Colonic mucosa (tissue), 4 donors: ENCODE results near the gene ARFGEF3. TPM values are rescaled to one million over a fixed set of nuclear protein-coding genes. Genes with fewer than 3 reads are reported as not detected.
A peak's percentile ranks its signal among the peaks of the same experiment; 100 is the strongest.

Source experiments
- DNase-seq: peaks from one replicate; pipeline ENCODE4 v3.0.0-alpha.2; 2020
- H3K27ac ChIP-seq: fragments of 200-600 bp; one replicate; pipeline ENCODE4 v1.8.0; 2021
- H3K27me3 ChIP-seq: fragments of 200-600 bp; one replicate; pipeline ENCODE4 v1.8.0; 2021
- H3K36me3 ChIP-seq: fragments of 200-600 bp; one replicate; pipeline ENCODE4 v1.8.0; 2021
- H3K4me1 ChIP-seq: fragments of 200-600 bp; one replicate; pipeline ENCODE4 v1.8.0; 2021; ENCODE audit warnings: mild to moderate bottlenecking
- H3K4me3 ChIP-seq: fragments of 200-600 bp; one replicate; pipeline ENCODE4 v1.8.0; 2021
- H3K9ac ChIP-seq, 2 donors: one replicate each; pipeline ENCODE4 v1.7.0; 2013; ENCODE audit warnings: control low read depth in 2 of 2, low read depth in 2 of 2, low read length in 2 of 2
- H3K9me3 ChIP-seq: fragments of 200-600 bp; one replicate; pipeline ENCODE4 v1.8.0; 2021
- intact Hi-C: fragments of 100-400 bp; cut with DNase I; formaldehyde crosslinking; loops from one replicate; pipeline ENCODE4 v1.14.1; 2022
- total RNA-seq, 2 donors: library from RNA; stranded (reverse); fragmentation: NEBNext Ultra II Directional in 1 of 2; extraction: Animal tissue kit (Norgen Biotek cat#: 25700) in 1 of 2; gene quantifications; one replicate each; pipeline ENCODE4 v1.2.1, GENCODE V29; 2021
- TF ChIP-seq, protein P1 (sequence below): fragments of 200-600 bp; IDR thresholded peaks from one replicate; pipeline ENCODE4 v1.8.0; 2022; ENCODE audit warnings: antibody characterized with exemption, mild to moderate bottlenecking
- donor health status: healthy.
- donor health status: DM: no; HTN: no; CAD: no.
- donor health status: DM: no; HTN: no; CAD: no.

The ARFGEF3 gene
- total RNA-seq, 2 donors from 2014 or later: 22.2 to 23.8 TPM

DNA sequence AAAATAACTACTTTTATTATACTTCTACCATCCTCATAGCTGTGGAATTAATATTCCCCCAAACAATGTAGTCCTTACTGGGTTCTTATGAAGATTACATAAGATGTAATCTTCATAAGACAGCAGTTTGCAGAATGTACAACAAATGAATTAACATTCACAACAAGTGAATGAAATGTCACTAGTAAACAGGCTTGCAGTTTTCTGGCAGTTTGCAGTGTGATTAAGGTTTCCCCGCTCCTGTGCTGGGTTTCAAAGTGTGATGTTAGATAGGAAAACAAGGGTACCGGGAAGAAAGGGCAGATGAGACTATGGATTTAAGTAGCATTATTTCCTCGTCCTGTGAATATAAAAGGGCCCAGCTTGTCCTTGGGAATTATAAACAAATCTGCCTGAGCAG, 22.5 kb downstream of the ARFGEF3 start:
- intact Hi-C loops: no loop called here
- Histone ChIP-seq H3K9ac (no peak overlapping the region), H3K4me3 (no peak overlapping the region), H3K27ac (no peak overlapping the region), H3K36me3 (no peaks in the 10 kb centered on the region), H3K4me1 (no peaks in the 10 kb centered on the region), H3K9me3 (no peaks in the 10 kb centered on the region), H3K27me3 (no peaks in the 10 kb centered on the region)
- no peak for DNase-seq
- TF ChIP-seq, protein P1, sequence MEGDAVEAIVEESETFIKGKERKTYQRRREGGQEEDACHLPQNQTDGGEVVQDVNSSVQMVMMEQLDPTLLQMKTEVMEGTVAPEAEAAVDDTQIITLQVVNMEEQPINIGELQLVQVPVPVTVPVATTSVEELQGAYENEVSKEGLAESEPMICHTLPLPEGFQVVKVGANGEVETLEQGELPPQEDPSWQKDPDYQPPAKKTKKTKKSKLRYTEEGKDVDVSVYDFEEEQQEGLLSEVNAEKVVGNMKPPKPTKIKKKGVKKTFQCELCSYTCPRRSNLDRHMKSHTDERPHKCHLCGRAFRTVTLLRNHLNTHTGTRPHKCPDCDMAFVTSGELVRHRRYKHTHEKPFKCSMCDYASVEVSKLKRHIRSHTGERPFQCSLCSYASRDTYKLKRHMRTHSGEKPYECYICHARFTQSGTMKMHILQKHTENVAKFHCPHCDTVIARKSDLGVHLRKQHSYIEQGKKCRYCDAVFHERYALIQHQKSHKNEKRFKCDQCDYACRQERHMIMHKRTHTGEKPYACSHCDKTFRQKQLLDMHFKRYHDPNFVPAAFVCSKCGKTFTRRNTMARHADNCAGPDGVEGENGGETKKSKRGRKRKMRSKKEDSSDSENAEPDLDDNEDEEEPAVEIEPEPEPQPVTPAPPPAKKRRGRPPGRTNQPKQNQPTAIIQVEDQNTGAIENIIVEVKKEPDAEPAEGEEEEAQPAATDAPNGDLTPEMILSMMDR: no peak

DNA sequence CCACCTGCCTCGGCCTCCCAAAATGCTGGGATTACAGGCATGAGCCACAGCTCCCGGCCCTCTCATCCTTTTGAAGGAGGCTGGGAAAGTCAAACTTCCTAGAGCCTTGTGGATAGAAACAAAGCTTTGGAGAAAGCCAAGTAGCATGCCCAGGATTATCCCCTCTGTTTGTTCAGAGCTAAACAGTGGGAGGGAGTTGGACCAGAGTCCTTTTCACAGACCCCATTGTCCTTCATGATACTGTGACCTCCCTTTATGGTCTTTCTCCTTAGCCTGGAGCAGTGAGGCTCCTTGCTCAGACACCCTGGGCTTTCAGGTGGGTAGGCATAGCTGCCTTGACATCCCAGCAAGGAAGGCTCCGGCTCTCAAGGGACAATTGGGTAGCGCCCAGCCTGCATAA, 25.4 kb downstream of the ARFGEF3 start:
- no peak overlapping the region for H3K27ac ChIP-seq
- H3K4me3 ChIP-seq: no peak overlapping the region
- no peaks in the 10 kb centered on the region for H3K9me3 ChIP-seq
- TF ChIP-seq, protein P1: no peak
- H3K36me3 ChIP-seq: no peaks in the 10 kb centered on the region
- no peaks in the 10 kb centered on the region for H3K27me3 ChIP-seq
- no peak for DNase-seq
- intact Hi-C loops: no loop called here
- no peaks in the 10 kb centered on the region for H3K4me1 ChIP-seq
- H3K9ac ChIP-seq: peak overlapping the region in 1 of 2 donors; percentile 43

DNA sequence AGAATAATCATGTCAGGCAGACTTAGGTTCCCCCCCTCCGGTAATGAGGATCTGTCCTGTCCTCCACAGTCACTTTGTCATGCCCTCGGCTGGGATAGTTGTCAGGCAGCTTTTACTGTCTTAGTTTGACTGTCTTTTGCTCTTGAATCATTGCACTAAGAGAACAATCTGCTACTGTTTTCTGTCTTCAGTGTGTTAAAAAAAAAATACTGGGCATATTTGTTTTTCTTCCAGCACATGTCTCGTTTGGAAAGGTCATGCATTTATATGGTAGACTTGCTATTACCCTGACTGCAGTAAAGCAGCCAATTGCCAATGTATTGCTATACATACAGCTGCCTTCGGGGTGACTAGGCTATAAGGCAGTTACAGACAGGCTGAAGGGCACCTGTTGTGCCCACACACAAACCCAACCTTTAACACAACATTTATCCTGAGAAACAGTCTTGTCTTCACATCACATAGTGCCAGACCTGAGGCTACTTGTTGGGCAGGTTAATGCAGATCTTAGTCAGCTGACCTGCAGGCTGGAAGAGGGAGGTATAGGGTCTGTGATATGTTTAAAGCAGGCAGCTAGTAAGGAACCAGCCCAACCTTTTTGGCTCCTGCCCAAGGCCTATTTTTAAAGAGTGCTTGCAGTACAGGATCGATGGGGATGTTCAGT, 26.7 kb downstream of the ARFGEF3 start:
- no peaks in the 10 kb centered on the region for H3K9me3 ChIP-seq
- H3K27me3 ChIP-seq: no peaks in the 10 kb centered on the region
- intact Hi-C loops: no loop called here
- peak overlapping the region in 1 of 2 donors; percentile 43 for H3K9ac ChIP-seq
- H3K4me1 ChIP-seq: no peaks in the 10 kb centered on the region
- TF ChIP-seq, protein P1: no peak
- peak overlapping the region; percentile 46 for H3K27ac ChIP-seq
- no peak overlapping the region for H3K4me3 ChIP-seq
- no peaks in the 10 kb centered on the region for H3K36me3 ChIP-seq
- peak; percentile 42 for DNase-seq

DNA sequence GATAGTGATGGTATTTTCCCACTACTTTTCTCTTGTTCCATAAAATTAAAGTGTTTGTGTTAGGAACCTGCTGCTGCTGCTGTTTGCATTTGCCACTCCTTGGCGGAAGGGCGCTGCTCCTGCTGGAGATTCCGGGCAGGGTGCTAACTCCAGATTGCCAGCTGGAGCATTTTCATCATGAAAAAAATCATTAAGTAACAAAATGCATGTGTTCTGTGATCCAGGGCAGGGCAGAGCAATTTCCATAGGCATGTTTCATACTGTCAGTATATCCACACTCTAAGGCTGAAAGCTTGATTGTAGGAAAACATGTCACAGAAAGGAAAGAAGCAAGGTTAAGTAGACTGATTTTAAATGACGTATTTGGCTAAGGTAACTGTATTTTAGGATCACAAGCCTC, 32.5 kb downstream of the ARFGEF3 start:
- H3K27ac ChIP-seq: peak overlapping the region; percentile 62

DNA sequence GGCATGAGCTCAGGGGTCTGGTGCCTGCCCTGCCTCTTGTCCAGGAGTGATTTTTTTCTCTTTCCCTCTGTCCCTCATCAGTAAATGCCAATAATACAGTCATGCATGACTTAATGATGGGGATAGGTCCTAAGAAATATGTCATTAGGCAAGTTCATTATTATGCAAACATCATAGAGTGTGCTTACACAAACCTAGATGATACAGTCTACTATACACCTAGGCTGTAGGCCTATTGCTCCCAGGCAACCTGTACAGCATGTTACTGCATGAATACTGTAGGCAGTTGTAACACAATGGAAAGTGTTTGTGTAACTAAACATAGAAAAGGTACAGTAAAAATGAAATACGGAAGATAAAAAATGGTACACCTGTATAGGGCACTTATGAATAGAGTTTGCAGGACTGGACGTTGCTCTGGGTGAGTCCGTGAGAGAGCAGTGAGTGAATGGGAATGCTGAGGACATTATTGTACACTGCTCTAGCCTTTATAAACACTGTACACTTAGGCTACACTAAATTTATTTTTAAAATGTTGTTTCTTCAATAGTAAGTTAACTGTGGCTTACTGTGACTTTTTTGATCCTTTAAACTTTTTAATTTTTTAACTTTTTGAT, 34.5 kb downstream of the ARFGEF3 start:
- no peaks in the 10 kb centered on the region for H3K27me3 ChIP-seq
- H3K27ac ChIP-seq: no peak overlapping the region
- TF ChIP-seq, protein P1: no peak
- H3K4me3 ChIP-seq: no peak overlapping the region
- intact Hi-C loops: no loop called here
- H3K4me1 ChIP-seq: peaks cover 5% of the 10 kb centered on the region
- H3K9ac ChIP-seq: no peak overlapping the region
- H3K36me3 ChIP-seq: no peaks in the 10 kb centered on the region
- H3K9me3 ChIP-seq: no peaks in the 10 kb centered on the region
- no peak for DNase-seq

More for the DNA sequence above, 32.5 kb downstream of the ARFGEF3 start:
- intact Hi-C loops: no loop called here
- Histone ChIP-seq H3K4me3 (no peak overlapping the region), H3K9me3 (no peaks in the 10 kb centered on the region), H3K9ac (peak overlapping the region in 1 of 2 donors; percentile 42), H3K4me1 (peaks cover 5% of the 10 kb centered on the region), H3K36me3 (no peaks in the 10 kb centered on the region), H3K27me3 (no peaks in the 10 kb centered on the region)
- peak; percentile 75 for DNase-seq
- TF ChIP-seq, protein P1: no peak
